Measurements from ENCODE around the gene PIGU. TPM values are rescaled to one million over a fixed set of nuclear protein-coding genes. Genes with fewer than 3 reads are reported as not detected.

PIGU gene
- total and polyA plus RNA-seq, 4 donors: 6.4 to 10.0 (median 7.2) TPM

DNA sequence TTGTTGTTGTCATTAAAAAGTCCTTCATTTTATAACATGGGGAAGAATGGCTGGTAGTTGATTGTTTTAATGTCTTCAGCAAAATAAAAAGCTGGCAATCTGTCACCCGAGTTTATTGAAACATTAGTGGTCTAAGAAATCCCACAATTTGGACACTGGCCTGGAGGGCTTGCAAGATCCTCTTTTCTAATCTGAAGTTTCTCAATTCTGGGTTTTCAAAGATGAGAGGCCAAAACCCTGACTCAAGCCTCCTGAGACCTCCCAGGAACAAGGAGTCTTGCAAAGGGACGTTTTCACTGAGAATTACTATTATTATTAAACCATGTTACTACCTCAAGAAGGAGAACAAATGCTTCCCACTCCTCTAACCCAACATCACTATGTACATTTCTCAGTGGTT, 98.9 kb downstream of the PIGU start:
- Histone ChIP-seq H3K9ac (ENCODE audit: low read depth in 1 of 2, low read length in 2 of 2) (no peak overlapping the region), H3K27me3 (ENCODE audit: control insufficient read depth in 4 of 4, insufficient read depth in 4 of 4, low read length in 3 of 4) (no peaks in the 10 kb centered on the region), H3K9me3 (ENCODE audit: control insufficient read depth in 4 of 4, low read length in 3 of 4) (no peaks in the 10 kb centered on the region), H3K4me1 (ENCODE audit: control insufficient read depth in 4 of 4, insufficient read depth in 4 of 4, low read length in 3 of 4) (no peaks in the 10 kb centered on the region), H3K36me3 (ENCODE audit: control insufficient read depth in 4 of 4, insufficient read depth in 3 of 4, low read depth in 1 of 4, low read length in 3 of 4) (peaks cover 0 to 13% (median 0%) of the 10 kb centered on the region in 4 donors), H3K27ac (ENCODE audit: low read depth in 1 of 2, low read length in 2 of 2) (no peak overlapping the region), H3K4me3 (ENCODE audit: low read depth in 1 of 3, low read length in 3 of 3) (no peak overlapping the region)
- no peak for DNase-seq (ENCODE audit: low spot score)
- TF ChIP-seq YY1 (IDR thresholded peaks at IDR 0.05): no peak
- TF ChIP-seq, protein P1, sequence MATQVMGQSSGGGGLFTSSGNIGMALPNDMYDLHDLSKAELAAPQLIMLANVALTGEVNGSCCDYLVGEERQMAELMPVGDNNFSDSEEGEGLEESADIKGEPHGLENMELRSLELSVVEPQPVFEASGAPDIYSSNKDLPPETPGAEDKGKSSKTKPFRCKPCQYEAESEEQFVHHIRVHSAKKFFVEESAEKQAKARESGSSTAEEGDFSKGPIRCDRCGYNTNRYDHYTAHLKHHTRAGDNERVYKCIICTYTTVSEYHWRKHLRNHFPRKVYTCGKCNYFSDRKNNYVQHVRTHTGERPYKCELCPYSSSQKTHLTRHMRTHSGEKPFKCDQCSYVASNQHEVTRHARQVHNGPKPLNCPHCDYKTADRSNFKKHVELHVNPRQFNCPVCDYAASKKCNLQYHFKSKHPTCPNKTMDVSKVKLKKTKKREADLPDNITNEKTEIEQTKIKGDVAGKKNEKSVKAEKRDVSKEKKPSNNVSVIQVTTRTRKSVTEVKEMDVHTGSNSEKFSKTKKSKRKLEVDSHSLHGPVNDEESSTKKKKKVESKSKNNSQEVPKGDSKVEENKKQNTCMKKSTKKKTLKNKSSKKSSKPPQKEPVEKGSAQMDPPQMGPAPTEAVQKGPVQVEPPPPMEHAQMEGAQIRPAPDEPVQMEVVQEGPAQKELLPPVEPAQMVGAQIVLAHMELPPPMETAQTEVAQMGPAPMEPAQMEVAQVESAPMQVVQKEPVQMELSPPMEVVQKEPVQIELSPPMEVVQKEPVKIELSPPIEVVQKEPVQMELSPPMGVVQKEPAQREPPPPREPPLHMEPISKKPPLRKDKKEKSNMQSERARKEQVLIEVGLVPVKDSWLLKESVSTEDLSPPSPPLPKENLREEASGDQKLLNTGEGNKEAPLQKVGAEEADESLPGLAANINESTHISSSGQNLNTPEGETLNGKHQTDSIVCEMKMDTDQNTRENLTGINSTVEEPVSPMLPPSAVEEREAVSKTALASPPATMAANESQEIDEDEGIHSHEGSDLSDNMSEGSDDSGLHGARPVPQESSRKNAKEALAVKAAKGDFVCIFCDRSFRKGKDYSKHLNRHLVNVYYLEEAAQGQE (IDR thresholded peaks at IDR 0.05): no peak
- TF ChIP-seq HNF4A (conservative IDR thresholded peaks at IDR 0.05): no peak
- TF ChIP-seq SP1 (IDR thresholded peaks at IDR 0.05): no peak
- TF ChIP-seq CTCF (IDR thresholded peaks at IDR 0.05; ENCODE audit: low read depth, low read length, missing input control): no peak
- no peak for TF ChIP-seq MAX (IDR thresholded peaks at IDR 0.05)
- 71% methylated on average over 2 of the region's 2 CpGs for WGBS

DNA sequence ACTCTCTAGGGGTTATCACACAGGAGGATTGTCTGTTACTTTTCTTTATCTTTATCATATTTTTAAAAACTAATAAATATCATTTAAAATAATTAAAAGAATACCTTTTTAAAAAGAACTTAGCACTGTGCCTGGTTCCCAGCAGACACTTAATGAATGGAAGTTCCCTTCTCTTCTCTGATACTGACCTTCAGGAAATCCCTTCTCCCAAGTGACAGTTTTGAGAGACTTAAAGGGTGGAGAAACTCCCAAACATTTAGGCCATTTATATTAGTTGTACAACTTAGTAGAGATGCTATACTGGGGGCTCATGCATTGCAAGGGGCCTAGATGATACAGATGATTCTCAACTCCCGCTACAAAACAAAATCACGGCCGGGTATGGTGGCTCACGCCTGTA, 99.8 kb downstream of the PIGU start:
- no peaks in the 10 kb centered on the region for H3K9me3 ChIP-seq (ENCODE audit: control insufficient read depth in 4 of 4, low read length in 3 of 4)
- no peak overlapping the region for H3K27ac ChIP-seq (ENCODE audit: low read depth in 1 of 2, low read length in 2 of 2)
- no peaks in the 10 kb centered on the region for H3K27me3 ChIP-seq (ENCODE audit: control insufficient read depth in 4 of 4, insufficient read depth in 4 of 4, low read length in 3 of 4)
- TF ChIP-seq SP1 (IDR thresholded peaks at IDR 0.05): no peak
- DNase-seq (ENCODE audit: low spot score): no peak
- H3K4me3 ChIP-seq (ENCODE audit: low read depth in 1 of 3, low read length in 3 of 3): no peak overlapping the region
- no peak overlapping the region for H3K9ac ChIP-seq (ENCODE audit: low read depth in 1 of 2, low read length in 2 of 2)
- peaks cover 0 to 13% (median 0%) of the 10 kb centered on the region in 4 donors for H3K36me3 ChIP-seq (ENCODE audit: control insufficient read depth in 4 of 4, insufficient read depth in 3 of 4, low read depth in 1 of 4, low read length in 3 of 4)
- H3K4me1 ChIP-seq (ENCODE audit: control insufficient read depth in 4 of 4, insufficient read depth in 4 of 4, low read length in 3 of 4): no peaks in the 10 kb centered on the region
- 94% methylated on average over 4 of the region's 4 CpGs for WGBS

DNA sequence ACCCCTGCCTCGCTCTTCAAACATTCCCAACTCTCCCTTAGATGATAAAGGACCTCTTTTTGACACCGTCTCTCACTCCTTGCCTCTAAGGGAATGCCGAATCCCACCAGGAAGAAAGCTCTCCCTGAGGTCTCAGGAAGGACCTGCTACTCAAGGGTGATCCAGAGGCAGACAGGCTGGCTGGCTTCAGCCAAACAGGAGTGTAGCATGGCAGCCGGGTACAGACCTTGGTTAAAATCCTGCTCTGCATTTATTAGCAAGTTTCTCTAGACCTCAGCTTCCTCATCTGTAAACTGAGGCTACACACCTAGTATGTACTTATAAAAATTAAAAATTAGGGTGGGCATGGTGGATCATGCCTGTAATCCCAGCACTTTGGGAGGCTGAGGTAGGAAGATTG, 101.1 kb downstream of the PIGU start:
- WGBS: 98% methylated on average over 4 of the region's 4 CpGs
- no peaks in the 10 kb centered on the region for H3K9me3 ChIP-seq (ENCODE audit: control insufficient read depth in 4 of 4, low read length in 3 of 4)
- H3K9ac ChIP-seq (ENCODE audit: low read depth in 1 of 2, low read length in 2 of 2): no peak overlapping the region
- no peak overlapping the region for H3K27ac ChIP-seq (ENCODE audit: low read depth in 1 of 2, low read length in 2 of 2)
- TF ChIP-seq HNF4G (IDR thresholded peaks at IDR 0.05) (no peak), YY1 (IDR thresholded peaks at IDR 0.05) (no peak), RAD21 (IDR thresholded peaks at IDR 0.05) (no peak), GABPA (IDR thresholded peaks at IDR 0.05 in 1 of 2, conservative IDR thresholded peaks at IDR 0.05 in 1 of 2) (no peak), CTCF (IDR thresholded peaks at IDR 0.05; ENCODE audit: low read depth, low read length, missing input control) (no peak), SP1 (IDR thresholded peaks at IDR 0.05) (no peak), RXRA (IDR thresholded peaks at IDR 0.05) (no peak), EGR1 (IDR thresholded peaks at IDR 0.05; ENCODE audit: low read depth in 2 of 2) (no peak), NR2F2 (IDR thresholded peaks at IDR 0.05) (no peak), MAX (IDR thresholded peaks at IDR 0.05) (no peak), ATF3 (IDR thresholded peaks at IDR 0.05) (no peak), JUND (IDR thresholded peaks at IDR 0.05) (no peak), FOXA2 (IDR thresholded peaks at IDR 0.05) (no peak), HNF4A (conservative IDR thresholded peaks at IDR 0.05) (no peak), TAF1 (conservative IDR thresholded peaks at IDR 0.05) (no peak), FOXA1 (IDR thresholded peaks at IDR 0.05) (no peak)
- TF ChIP-seq, protein P2, sequence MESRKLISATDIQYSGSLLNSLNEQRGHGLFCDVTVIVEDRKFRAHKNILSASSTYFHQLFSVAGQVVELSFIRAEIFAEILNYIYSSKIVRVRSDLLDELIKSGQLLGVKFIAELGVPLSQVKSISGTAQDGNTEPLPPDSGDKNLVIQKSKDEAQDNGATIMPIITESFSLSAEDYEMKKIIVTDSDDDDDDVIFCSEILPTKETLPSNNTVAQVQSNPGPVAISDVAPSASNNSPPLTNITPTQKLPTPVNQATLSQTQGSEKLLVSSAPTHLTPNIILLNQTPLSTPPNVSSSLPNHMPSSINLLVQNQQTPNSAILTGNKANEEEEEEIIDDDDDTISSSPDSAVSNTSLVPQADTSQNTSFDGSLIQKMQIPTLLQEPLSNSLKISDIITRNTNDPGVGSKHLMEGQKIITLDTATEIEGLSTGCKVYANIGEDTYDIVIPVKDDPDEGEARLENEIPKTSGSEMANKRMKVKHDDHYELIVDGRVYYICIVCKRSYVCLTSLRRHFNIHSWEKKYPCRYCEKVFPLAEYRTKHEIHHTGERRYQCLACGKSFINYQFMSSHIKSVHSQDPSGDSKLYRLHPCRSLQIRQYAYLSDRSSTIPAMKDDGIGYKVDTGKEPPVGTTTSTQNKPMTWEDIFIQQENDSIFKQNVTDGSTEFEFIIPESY (IDR thresholded peaks at IDR 0.05): no peak
- H3K4me1 ChIP-seq (ENCODE audit: control insufficient read depth in 4 of 4, insufficient read depth in 4 of 4, low read length in 3 of 4): no peaks in the 10 kb centered on the region
- no peak overlapping the region for H3K4me3 ChIP-seq (ENCODE audit: low read depth in 1 of 3, low read length in 3 of 3)
- H3K36me3 ChIP-seq (ENCODE audit: control insufficient read depth in 4 of 4, insufficient read depth in 3 of 4, low read depth in 1 of 4, low read length in 3 of 4): peaks cover 0 to 13% (median 0%) of the 10 kb centered on the region in 4 donors
- DNase-seq (ENCODE audit: low spot score): no peak
- H3K27me3 ChIP-seq (ENCODE audit: control insufficient read depth in 4 of 4, insufficient read depth in 4 of 4, low read length in 3 of 4): no peaks in the 10 kb centered on the region
